Measurements from ENCODE around the gene MRPL48. TPM values are rescaled to one million over a fixed set of nuclear protein-coding genes. Genes with fewer than 3 reads are reported as not detected.
A peak's percentile ranks its signal among the peaks of the same experiment; 100 is the strongest.
"Not testable (repeated sequence)": the region's sequence is repeated elsewhere in the genome, so short reads cannot be mapped to it uniquely, and the experiment has no call there.

MRPL48 gene
- 23.2 TPM for polyA plus RNA-seq (2013, experiment 1 of 4)
- 24.4 TPM for polyA plus RNA-seq (2013, experiment 2 of 4)
- 28.8 TPM for polyA plus RNA-seq (2013, experiment 3 of 4)
- polyA plus RNA-seq (2013, experiment 4 of 4) = 30.9 TPM

- Histone ChIP-seq H3K9me3 (ENCODE audit: control insufficient read depth, low read length) (no peaks in the 10 kb centered on the region), H3K27me3 (ENCODE audit: control insufficient read depth, insufficient read depth, low read length, poor library complexity, severe bottlenecking) (no peaks in the 10 kb centered on the region), H3K27ac (ENCODE audit: insufficient read depth, low read depth, low read length, poor library complexity, severe bottlenecking) (peak within 1 kb of the TSS; percentile 96), H3K36me3 (ENCODE audit: control insufficient read depth, insufficient read depth, low read length) (no peaks in the 10 kb centered on the region), H3K4me3 (ENCODE audit: insufficient read depth, low read depth, low read length) (peak within 1 kb of the TSS; percentile 79), H3K4me1 (ENCODE audit: control insufficient read depth, insufficient read depth, low read length) (no peaks in the 10 kb centered on the region)
- 9% methylated on average over 41 to 44 of the region's 44 CpGs for WGBS, 2 experiments
Observed at GRCh38 chr11:73787643-73788558, at the start of gene MRPL48. TSS of gene MRPL48 (plus strand) at chr11:73787874. CDS start at chr11:73787972, 98 bp downstream.

- Histone ChIP-seq H3K27ac (ENCODE audit: insufficient read depth, low read depth, low read length, poor library complexity, severe bottlenecking) (no peak overlapping the region), H3K36me3 (ENCODE audit: control insufficient read depth, insufficient read depth, low read length) (no peaks in the 10 kb centered on the region), H3K4me3 (ENCODE audit: insufficient read depth, low read depth, low read length) (no peak overlapping the region), H3K27me3 (ENCODE audit: control insufficient read depth, insufficient read depth, low read length, poor library complexity, severe bottlenecking) (no peaks in the 10 kb centered on the region), H3K9me3 (ENCODE audit: control insufficient read depth, low read length) (no peaks in the 10 kb centered on the region), H3K4me1 (ENCODE audit: control insufficient read depth, insufficient read depth, low read length) (no peaks in the 10 kb centered on the region)
- 94 to 95% methylated on average over 7 of the region's 7 CpGs for WGBS, 2 experiments
Observed at GRCh38 chr11:73743045-73743444, 44.6 kb upstream of the MRPL48 start.

DNA sequence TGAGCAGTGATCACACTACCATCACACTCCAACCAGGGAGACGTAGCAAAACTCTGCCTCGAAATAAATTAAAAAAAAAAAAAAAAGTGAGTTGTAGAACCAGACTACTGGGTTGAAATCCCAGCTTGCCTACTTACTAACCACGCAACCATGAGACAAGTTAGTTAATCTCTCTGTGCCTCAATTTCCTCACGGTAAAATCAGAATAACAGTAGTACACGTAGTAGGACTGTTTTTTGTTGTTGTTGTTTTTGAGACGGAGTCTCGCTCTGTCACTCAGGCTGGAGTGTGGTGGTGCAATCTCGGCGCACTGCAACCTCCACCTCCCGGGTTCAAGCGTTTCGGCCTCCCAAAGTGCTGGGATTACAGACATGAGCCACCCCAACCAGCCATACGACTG lies 41.0 kb upstream of the MRPL48 start:
- H3K27ac ChIP-seq (ENCODE audit: insufficient read depth, low read depth, low read length, poor library complexity, severe bottlenecking) = no peak overlapping the region
- no peak overlapping the region for H3K4me3 ChIP-seq (ENCODE audit: insufficient read depth, low read depth, low read length)
- no peaks in the 10 kb centered on the region for H3K4me1 ChIP-seq (ENCODE audit: control insufficient read depth, insufficient read depth, low read length)
- no peaks in the 10 kb centered on the region for H3K36me3 ChIP-seq (ENCODE audit: control insufficient read depth, insufficient read depth, low read length)
- WGBS, 2 experiments = 96% methylated on average over 12 to 13 of the region's 13 CpGs
- H3K27me3 ChIP-seq (ENCODE audit: control insufficient read depth, insufficient read depth, low read length, poor library complexity, severe bottlenecking) = no peaks in the 10 kb centered on the region
- H3K9me3 ChIP-seq (ENCODE audit: control insufficient read depth, low read length) = no peaks in the 10 kb centered on the region

GRCh38 chr11:73747762-73748161 lies 39.9 kb upstream of the MRPL48 start:
- H3K4me3 ChIP-seq (ENCODE audit: insufficient read depth, low read depth, low read length) = no peak overlapping the region
- H3K36me3 ChIP-seq (ENCODE audit: control insufficient read depth, insufficient read depth, low read length) = no peaks in the 10 kb centered on the region
- no peaks in the 10 kb centered on the region for H3K9me3 ChIP-seq (ENCODE audit: control insufficient read depth, low read length)
- no peak overlapping the region for H3K27ac ChIP-seq (ENCODE audit: insufficient read depth, low read depth, low read length, poor library complexity, severe bottlenecking)
- WGBS, 2 experiments = 91% methylated on average over 3 of the region's 3 CpGs
- H3K27me3 ChIP-seq (ENCODE audit: control insufficient read depth, insufficient read depth, low read length, poor library complexity, severe bottlenecking) = no peaks in the 10 kb centered on the region
- no peaks in the 10 kb centered on the region for H3K4me1 ChIP-seq (ENCODE audit: control insufficient read depth, insufficient read depth, low read length)

- Histone ChIP-seq H3K4me1 (ENCODE audit: control insufficient read depth, insufficient read depth, low read length) (no peaks in the 10 kb centered on the region), H3K27ac (ENCODE audit: insufficient read depth, low read depth, low read length, poor library complexity, severe bottlenecking) (no peak overlapping the region), H3K36me3 (ENCODE audit: control insufficient read depth, insufficient read depth, low read length) (no peaks in the 10 kb centered on the region), H3K4me3 (ENCODE audit: insufficient read depth, low read depth, low read length) (no peak overlapping the region), H3K27me3 (ENCODE audit: control insufficient read depth, insufficient read depth, low read length, poor library complexity, severe bottlenecking) (no peaks in the 10 kb centered on the region), H3K9me3 (ENCODE audit: control insufficient read depth, low read length) (no peaks in the 10 kb centered on the region)
- WGBS, 2 experiments = 93 to 96% methylated on average over 4 to 5 of the region's 5 CpGs
Observed at GRCh38 chr11:73748300-73748699, 39.4 kb upstream of the MRPL48 start.

DNA sequence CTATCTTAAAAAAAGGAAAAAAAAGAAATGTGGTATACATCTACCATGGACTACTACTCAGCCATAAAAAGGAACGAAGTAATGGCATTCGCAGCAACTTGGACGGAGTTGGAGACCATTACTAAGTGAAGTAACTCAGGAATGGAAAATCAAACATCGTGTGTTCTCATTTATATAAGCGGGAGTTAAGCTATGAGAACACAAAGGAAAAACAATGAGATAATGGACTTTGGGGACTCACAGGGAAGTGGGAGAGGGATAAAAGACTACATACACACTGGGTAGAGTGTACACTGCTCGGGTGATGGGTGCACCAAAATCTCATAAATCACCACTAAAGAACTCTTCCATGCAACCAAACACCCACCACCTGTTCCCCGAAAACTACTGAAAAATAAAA lies 38.6 kb upstream of the MRPL48 start:
- H3K36me3 ChIP-seq (ENCODE audit: control insufficient read depth, insufficient read depth, low read length) = no peaks in the 10 kb centered on the region
- no peaks in the 10 kb centered on the region for H3K27me3 ChIP-seq (ENCODE audit: control insufficient read depth, insufficient read depth, low read length, poor library complexity, severe bottlenecking)
- H3K4me1 ChIP-seq (ENCODE audit: control insufficient read depth, insufficient read depth, low read length) = no peaks in the 10 kb centered on the region
- WGBS, 2 experiments = 88 to 95% methylated on average over 6 to 7 of the region's 7 CpGs
- H3K27ac ChIP-seq (ENCODE audit: insufficient read depth, low read depth, low read length, poor library complexity, severe bottlenecking) = no peak overlapping the region
- H3K9me3 ChIP-seq (ENCODE audit: control insufficient read depth, low read length) = no peaks in the 10 kb centered on the region
- no peak overlapping the region for H3K4me3 ChIP-seq (ENCODE audit: insufficient read depth, low read depth, low read length)

DNA sequence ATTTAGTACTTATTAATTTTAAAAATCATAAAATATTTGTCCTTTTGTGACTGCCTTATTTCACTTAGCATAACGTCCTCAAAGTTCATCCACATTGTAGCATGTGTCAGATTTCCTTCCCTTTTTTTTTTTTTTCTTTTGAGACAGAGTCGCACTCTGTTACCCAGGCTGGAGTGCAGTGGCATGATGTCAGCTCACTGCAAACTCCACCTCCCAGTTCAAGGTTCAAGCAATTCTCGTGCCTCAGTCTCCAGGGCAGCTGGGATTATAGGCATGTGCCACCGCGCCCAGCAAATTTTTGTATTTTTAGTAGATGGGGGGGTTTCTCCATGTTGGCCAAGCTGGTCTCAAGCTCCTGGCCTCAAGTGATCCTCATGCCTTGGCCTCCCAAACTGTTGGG lies 37.4 kb upstream of the MRPL48 start:
- no peaks in the 10 kb centered on the region for H3K9me3 ChIP-seq (ENCODE audit: control insufficient read depth, low read length)
- WGBS, 2 experiments = 86 to 91% methylated on average over 5 of the region's 5 CpGs
- no peaks in the 10 kb centered on the region for H3K27me3 ChIP-seq (ENCODE audit: control insufficient read depth, insufficient read depth, low read length, poor library complexity, severe bottlenecking)
- H3K36me3 ChIP-seq (ENCODE audit: control insufficient read depth, insufficient read depth, low read length) = no peaks in the 10 kb centered on the region
- no peak overlapping the region for H3K4me3 ChIP-seq (ENCODE audit: insufficient read depth, low read depth, low read length)
- H3K4me1 ChIP-seq (ENCODE audit: control insufficient read depth, insufficient read depth, low read length) = no peaks in the 10 kb centered on the region
- H3K27ac ChIP-seq (ENCODE audit: insufficient read depth, low read depth, low read length, poor library complexity, severe bottlenecking) = no peak overlapping the region

- 92 to 97% methylated on average over 4 of the region's 4 CpGs for WGBS, 2 experiments
- H3K4me3 ChIP-seq (ENCODE audit: insufficient read depth, low read depth, low read length) = not testable (repeated sequence)
Observed at GRCh38 chr11:73750862-73751261, 36.8 kb upstream of the MRPL48 start.

DNA sequence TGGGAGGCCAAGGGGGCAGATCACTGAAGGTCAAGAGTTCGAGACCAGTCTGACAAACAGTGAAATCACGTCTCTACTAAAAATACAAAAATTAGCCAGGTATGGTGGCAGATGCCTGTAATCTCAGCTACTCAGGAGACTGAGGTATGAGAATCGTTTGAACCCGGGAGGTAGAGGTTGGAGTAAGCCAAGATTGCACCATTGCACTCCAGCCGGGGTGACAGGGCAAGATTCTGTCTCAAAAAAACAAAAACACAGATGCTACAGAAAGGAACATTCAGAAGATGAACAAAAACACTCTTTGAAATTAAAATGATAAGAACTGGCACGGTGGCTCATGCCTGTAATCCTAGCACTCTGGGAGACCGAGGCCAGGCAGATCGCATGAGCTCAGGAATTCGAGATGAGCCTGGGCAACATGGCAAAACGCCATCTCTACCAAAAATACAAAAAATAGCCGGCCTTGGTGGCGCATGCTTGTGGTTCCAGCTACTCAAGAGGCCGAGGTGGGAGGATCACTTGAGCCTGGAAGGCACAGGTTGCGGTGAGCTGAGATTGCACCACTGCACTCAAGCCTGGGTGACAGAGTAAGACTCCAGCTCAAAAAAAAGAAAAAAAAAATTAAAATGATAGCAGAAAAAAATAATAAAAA lies 35.3 kb upstream of the MRPL48 start:
- Histone ChIP-seq H3K36me3 (ENCODE audit: control insufficient read depth, insufficient read depth, low read length) (no peaks in the 10 kb centered on the region), H3K27ac (ENCODE audit: insufficient read depth, low read depth, low read length, poor library complexity, severe bottlenecking) (no peak overlapping the region), H3K4me3 (ENCODE audit: insufficient read depth, low read depth, low read length) (no peak overlapping the region), H3K27me3 (ENCODE audit: control insufficient read depth, insufficient read depth, low read length, poor library complexity, severe bottlenecking) (no peaks in the 10 kb centered on the region), H3K9me3 (ENCODE audit: control insufficient read depth, low read length) (no peaks in the 10 kb centered on the region), H3K4me1 (ENCODE audit: control insufficient read depth, insufficient read depth, low read length) (no peaks in the 10 kb centered on the region)
- 93 to 95% methylated on average over 14 of the region's 14 CpGs for WGBS, 2 experiments

More at GRCh38 chr11:73750862-73751261, 36.8 kb upstream of the MRPL48 start:
- H3K27me3 ChIP-seq (ENCODE audit: control insufficient read depth, insufficient read depth, low read length, poor library complexity, severe bottlenecking); H3K36me3 ChIP-seq (ENCODE audit: control insufficient read depth, insufficient read depth, low read length); H3K4me1 ChIP-seq (ENCODE audit: control insufficient read depth, insufficient read depth, low read length); H3K27ac ChIP-seq (ENCODE audit: insufficient read depth, low read depth, low read length, poor library complexity, severe bottlenecking); H3K9me3 ChIP-seq (ENCODE audit: control insufficient read depth, low read length): not testable (repeated sequence)

DNA sequence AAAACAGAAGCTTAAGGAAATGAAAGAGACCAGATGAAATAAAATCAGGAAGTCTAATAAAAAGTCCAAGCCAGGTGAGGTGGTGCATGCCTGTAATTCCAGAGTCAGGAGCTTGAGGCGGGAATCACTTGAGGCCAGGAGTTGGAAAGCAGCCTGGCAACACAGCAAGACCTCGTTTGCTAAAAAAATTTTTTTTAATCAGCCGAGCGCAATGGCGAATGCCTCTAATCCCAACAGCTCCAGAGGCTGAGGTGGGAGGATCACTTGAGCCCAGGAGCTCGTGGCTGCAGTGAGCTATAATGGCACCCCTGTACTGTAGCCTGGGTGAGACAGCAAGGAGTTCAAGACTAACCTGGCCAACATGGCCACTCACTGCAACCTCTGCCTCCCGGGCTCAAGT lies 34.8 kb upstream of the MRPL48 start:
- WGBS, 2 experiments = 92 to 94% methylated on average over 7 of the region's 7 CpGs
- H3K9me3 ChIP-seq (ENCODE audit: control insufficient read depth, low read length) = no peaks in the 10 kb centered on the region
- H3K4me1 ChIP-seq (ENCODE audit: control insufficient read depth, insufficient read depth, low read length) = no peaks in the 10 kb centered on the region
- H3K36me3 ChIP-seq (ENCODE audit: control insufficient read depth, insufficient read depth, low read length) = no peaks in the 10 kb centered on the region
- no peak overlapping the region for H3K4me3 ChIP-seq (ENCODE audit: insufficient read depth, low read depth, low read length)
- H3K27ac ChIP-seq (ENCODE audit: insufficient read depth, low read depth, low read length, poor library complexity, severe bottlenecking) = no peak overlapping the region
- H3K27me3 ChIP-seq (ENCODE audit: control insufficient read depth, insufficient read depth, low read length, poor library complexity, severe bottlenecking) = no peaks in the 10 kb centered on the region

Data from ectodermal cell (in vitro differentiated cells).